HG02884 (cell line): ENCODE measurements around the gene MTHFD2L.
"Not testable (repeated sequence)": the region's sequence is repeated elsewhere in the genome, so short reads cannot be mapped to it uniquely, and the experiment has no call there.

Experiments
- ATAC-seq: cut with Tn5 transposase; IDR thresholded peaks from one replicate; pipeline ENCODE4 v1.9.1; 2021; ENCODE audit warnings: mild to moderate bottlenecking, moderate library complexity; ENCODE audit not compliant: unreplicated experiment

The MTHFD2L gene

GRCh38 chr4:74181219-74181618, 23.3 kb downstream of the MTHFD2L start:
- ATAC-seq: no peak

GRCh38 chr4:74188912-74189311, 31.0 kb downstream of the MTHFD2L start:
- no peak for ATAC-seq

- ATAC-seq: no peak
These were observed 31.6 kb downstream of the MTHFD2L start for GRCh38 chr4:74189331-74190043.

GRCh38 chr4:74190332-74190731, 32.4 kb downstream of the MTHFD2L start:
- no peak for ATAC-seq

- no peak for ATAC-seq
These were observed 33.0 kb downstream of the MTHFD2L start for GRCh38 chr4:74190919-74191397.

GRCh38 chr4:74197080-74197479, 39.2 kb downstream of the MTHFD2L start:
- peak; percentile 59 for ATAC-seq

- ATAC-seq: no peak
These were observed 44.2 kb downstream of the MTHFD2L start for GRCh38 chr4:74202062-74202586.

- ATAC-seq: no peak
These were observed 45.5 kb downstream of the MTHFD2L start for GRCh38 chr4:74203467-74203866.

- no peak for ATAC-seq
These were observed 47.1 kb downstream of the MTHFD2L start for GRCh38 chr4:74205046-74205445.

GRCh38 chr4:74205559-74205958, 47.6 kb downstream of the MTHFD2L start:
- ATAC-seq: no peak

GRCh38 chr4:74206088-74206825, 48.3 kb downstream of the MTHFD2L start:
- ATAC-seq: peak; percentile 72

GRCh38 chr4:74214457-74215159, 56.7 kb downstream of the MTHFD2L start:
- ATAC-seq: not testable (repeated sequence)

GRCh38 chr4:74215236-74215635, 57.3 kb downstream of the MTHFD2L start:
- not testable (repeated sequence) for ATAC-seq

- no peak for ATAC-seq
These were observed 59.4 kb downstream of the MTHFD2L start for GRCh38 chr4:74217365-74217764.

- no peak for ATAC-seq
These were observed 60.3 kb downstream of the MTHFD2L start for GRCh38 chr4:74218201-74218600.

- no peak for ATAC-seq
These were observed 61.3 kb downstream of the MTHFD2L start for GRCh38 chr4:74219240-74219639.

GRCh38 chr4:74223098-74223497, 65.2 kb downstream of the MTHFD2L start:
- ATAC-seq: no peak

GRCh38 chr4:74223801-74224200, 65.9 kb downstream of the MTHFD2L start:
- no peak for ATAC-seq

- peak; percentile 92 for ATAC-seq
These were observed 71.0 kb downstream of the MTHFD2L start for GRCh38 chr4:74228691-74229640.

- no peak for ATAC-seq
These were observed 73.1 kb downstream of the MTHFD2L start for GRCh38 chr4:74230902-74231499.
